Measurements from ENCODE around the gene PKIB. TPM values are rescaled to one million over a fixed set of nuclear protein-coding genes. Genes with fewer than 3 reads are reported as not detected.

Gene PKIB
- total RNA-seq, 4 donors from 2014 or later, result 4.1 to 119 (median 41.9) TPM

DNA sequence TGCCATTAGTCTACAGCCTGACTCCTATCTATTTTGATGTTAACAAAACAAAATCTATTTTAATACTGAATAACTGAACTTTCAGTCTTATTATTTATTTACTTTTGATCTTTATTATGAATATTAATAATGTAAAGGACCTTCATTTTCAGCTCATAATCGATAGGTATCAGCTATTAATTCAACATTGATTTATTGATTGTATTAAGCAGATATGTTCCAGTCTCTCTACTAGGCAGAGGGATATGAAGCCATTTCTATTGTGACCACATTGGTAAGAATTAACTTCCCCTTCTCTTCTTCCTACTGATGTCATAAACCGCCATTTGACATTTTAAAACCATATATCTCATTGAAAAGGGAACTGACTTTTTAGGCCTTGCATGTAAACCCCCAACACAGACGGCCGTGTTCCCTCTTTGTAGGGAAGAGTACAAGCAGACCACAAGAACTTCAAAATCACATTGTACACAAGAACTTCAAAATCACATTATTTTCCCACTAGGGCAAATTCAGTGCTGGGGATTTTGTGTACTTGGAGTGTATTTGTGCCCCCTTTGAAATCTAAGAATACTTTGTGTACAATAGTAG, 99.8 kb downstream of the PKIB start:
- TF ChIP-seq POLR2A (IDR thresholded peaks at IDR 0.05), result no peak
- TF ChIP-seq, protein P1, sequence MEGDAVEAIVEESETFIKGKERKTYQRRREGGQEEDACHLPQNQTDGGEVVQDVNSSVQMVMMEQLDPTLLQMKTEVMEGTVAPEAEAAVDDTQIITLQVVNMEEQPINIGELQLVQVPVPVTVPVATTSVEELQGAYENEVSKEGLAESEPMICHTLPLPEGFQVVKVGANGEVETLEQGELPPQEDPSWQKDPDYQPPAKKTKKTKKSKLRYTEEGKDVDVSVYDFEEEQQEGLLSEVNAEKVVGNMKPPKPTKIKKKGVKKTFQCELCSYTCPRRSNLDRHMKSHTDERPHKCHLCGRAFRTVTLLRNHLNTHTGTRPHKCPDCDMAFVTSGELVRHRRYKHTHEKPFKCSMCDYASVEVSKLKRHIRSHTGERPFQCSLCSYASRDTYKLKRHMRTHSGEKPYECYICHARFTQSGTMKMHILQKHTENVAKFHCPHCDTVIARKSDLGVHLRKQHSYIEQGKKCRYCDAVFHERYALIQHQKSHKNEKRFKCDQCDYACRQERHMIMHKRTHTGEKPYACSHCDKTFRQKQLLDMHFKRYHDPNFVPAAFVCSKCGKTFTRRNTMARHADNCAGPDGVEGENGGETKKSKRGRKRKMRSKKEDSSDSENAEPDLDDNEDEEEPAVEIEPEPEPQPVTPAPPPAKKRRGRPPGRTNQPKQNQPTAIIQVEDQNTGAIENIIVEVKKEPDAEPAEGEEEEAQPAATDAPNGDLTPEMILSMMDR (IDR thresholded peaks at IDR 0.05), result no peak
- Histone ChIP-seq H3K4me3 (no peak overlapping the region), H3K27ac (no peak overlapping the region), H3K27me3 (no peaks in the 10 kb centered on the region), H3K4me1 (no peaks in the 10 kb centered on the region), H3K36me3 (no peaks in the 10 kb centered on the region), H3K9me3 (no peaks in the 10 kb centered on the region)
- no peak for DNase-seq

DNA sequence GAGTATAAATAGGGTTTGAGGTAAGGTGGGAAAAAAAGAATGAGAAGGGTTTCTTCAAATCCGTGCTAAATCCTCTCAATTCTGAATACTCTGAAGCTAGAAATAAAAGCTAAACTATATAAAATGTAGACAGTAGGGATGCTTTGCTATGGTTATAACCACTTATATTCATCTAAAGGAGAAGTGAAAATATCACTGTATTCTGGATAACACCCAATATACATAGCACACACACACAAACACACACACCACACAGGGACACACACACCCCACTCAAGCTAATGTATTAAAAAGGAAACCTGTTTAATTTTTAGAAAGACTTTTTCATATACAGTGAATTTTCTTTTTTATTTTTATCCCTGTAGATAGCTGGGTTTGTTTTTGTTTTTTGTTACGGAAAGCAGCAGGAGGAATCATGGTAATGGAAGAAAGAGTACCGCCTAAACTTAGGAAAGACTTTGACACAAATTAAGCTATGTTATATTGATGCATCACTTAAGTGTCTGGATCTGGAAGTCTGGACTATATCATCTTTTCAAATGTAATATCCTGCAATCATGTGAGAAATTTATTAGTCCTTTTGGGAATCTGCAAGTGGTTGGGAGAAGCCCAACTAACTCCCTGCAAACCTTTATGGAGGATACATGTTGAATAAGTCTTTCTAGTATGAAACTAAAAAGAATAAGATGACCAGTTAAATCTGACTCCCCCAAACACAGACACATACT, 100.9 kb downstream of the PKIB start:
- no peak for DNase-seq
- Histone ChIP-seq H3K4me1 (no peaks in the 10 kb centered on the region), H3K9me3 (no peaks in the 10 kb centered on the region), H3K36me3 (no peaks in the 10 kb centered on the region), H3K4me3 (no peak overlapping the region), H3K27me3 (no peaks in the 10 kb centered on the region), H3K27ac (no peak overlapping the region)
- no peak for TF ChIP-seq POLR2A (IDR thresholded peaks at IDR 0.05)
- TF ChIP-seq, protein P1 (IDR thresholded peaks at IDR 0.05), result no peak

DNA sequence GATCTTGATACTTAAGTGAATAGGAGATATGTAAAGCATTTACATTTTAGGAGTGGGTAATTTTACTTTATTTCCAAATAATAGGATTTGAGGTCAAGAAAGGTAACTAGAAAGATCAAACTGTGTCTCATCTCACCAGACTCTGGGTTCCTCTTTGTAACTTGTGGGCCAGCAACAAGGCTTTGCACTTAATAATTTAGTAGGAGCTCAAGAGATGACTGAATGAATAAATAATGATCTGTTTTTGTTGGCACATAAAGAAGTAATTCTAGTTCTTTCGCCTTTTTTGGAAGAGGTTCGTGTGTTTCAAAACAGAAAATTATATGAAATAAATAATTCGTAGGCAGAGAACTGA, 101.9 kb downstream of the PKIB start:
- Histone ChIP-seq H3K4me3 (no peak overlapping the region), H3K4me1 (no peaks in the 10 kb centered on the region), H3K36me3 (no peaks in the 10 kb centered on the region), H3K27me3 (no peaks in the 10 kb centered on the region), H3K27ac (no peak overlapping the region), H3K9me3 (no peaks in the 10 kb centered on the region)
- no peak for TF ChIP-seq POLR2A (IDR thresholded peaks at IDR 0.05)
- TF ChIP-seq, protein P1 (IDR thresholded peaks at IDR 0.05), result no peak
- DNase-seq, result no peak

DNA sequence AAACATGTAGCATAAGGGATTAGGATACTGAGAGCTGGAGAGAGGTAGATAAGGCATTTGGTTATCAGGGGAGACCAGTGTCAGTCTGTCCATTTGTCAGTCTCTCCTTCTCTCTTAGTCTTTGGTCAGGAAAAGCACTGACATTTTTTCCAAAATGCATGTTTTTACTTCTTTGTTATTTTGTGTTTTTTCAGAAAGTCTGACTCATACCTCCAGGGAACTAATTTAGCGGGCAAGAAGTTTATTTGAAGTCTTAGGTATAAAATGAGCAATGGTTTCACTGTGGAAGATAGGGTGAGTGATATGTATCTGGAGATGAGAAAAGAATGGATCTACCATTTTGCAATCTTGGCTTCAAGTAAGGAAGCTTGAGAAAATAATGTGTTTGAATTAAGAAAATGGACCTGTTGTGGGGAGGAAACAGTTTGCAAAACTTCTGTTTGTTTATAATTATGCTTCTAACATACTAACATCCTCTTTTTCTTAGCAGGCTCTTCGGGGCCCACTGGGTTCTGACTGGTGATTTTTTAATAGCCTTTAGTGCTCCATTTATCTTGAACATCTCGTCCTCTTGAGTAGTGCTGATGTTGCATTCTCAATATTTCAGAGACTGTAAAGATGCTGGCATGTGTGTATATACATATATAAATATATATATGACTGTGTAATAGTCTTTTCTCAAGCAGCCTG, 102.4 kb downstream of the PKIB start:
- no peaks in the 10 kb centered on the region for H3K9me3 ChIP-seq
- TF ChIP-seq, protein P1 (IDR thresholded peaks at IDR 0.05), result no peak
- no peak for TF ChIP-seq POLR2A (IDR thresholded peaks at IDR 0.05)
- no peaks in the 10 kb centered on the region for H3K27me3 ChIP-seq
- H3K36me3 ChIP-seq, result no peaks in the 10 kb centered on the region
- no peak for DNase-seq
- H3K4me1 ChIP-seq, result no peaks in the 10 kb centered on the region
- H3K4me3 ChIP-seq, result no peak overlapping the region
- no peak overlapping the region for H3K27ac ChIP-seq

DNA sequence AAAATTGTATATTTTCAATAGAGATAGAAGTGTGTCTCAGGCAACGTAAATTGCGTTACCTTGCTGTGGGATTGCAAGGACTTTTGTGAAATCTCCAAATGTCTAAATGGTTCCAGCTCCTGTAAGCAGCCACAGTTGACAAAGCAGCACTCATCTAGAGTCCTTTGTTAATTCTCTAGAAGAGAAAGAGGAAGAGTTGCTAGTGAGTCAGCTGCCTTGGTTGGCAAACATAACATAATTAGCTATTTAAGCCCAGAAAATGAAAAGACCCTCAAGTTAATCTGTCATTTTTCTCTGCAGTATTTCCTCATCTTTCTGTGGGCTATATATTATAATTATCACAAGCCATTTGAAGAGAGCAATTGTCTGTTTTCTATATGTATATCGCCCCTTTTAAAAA, 102.9 kb downstream of the PKIB start:
- Histone ChIP-seq H3K9me3 (no peaks in the 10 kb centered on the region), H3K36me3 (no peaks in the 10 kb centered on the region), H3K4me3 (no peak overlapping the region), H3K27me3 (no peaks in the 10 kb centered on the region), H3K27ac (no peak overlapping the region), H3K4me1 (no peaks in the 10 kb centered on the region)
- no peak for TF ChIP-seq POLR2A (IDR thresholded peaks at IDR 0.05)
- TF ChIP-seq, protein P1 (IDR thresholded peaks at IDR 0.05), result no peak
- DNase-seq, result no peak

Measured in Peyer's patch (tissue), 4 donors.